SK-N-DZ (cell line): ENCODE data around the gene ZCCHC3. TPM values are rescaled to one million over a fixed set of nuclear protein-coding genes. Genes with fewer than 3 reads are reported as not detected.
"Not testable (repeated sequence)": the region's sequence is repeated elsewhere in the genome, so short reads cannot be mapped to it uniquely, and the experiment has no call there.

ENCODE experiments used
- DNase-seq: peaks from one replicate; pipeline ENCODE4 v3.0.0-alpha.2; 2015; ENCODE audit warnings: low spot score
- polyA plus RNA-seq, 2 experiments: library from polyadenylated mRNA; depleted of rRNA; stranded (reverse); fragments of >200 nt; gene quantifications; 2 replicates each; pipeline ENCODE4 v1.2.3, GENCODE V29; 2014

Gene ZCCHC3
- 15.5 and 26.9 TPM in 2 replicates for polyA plus RNA-seq (2014; cell fraction: cytosol; rRNA removed)
- 18.5 and 21.7 TPM in 2 replicates for polyA plus RNA-seq (2014; cell fraction: nucleus; rRNA removed)

DNA sequence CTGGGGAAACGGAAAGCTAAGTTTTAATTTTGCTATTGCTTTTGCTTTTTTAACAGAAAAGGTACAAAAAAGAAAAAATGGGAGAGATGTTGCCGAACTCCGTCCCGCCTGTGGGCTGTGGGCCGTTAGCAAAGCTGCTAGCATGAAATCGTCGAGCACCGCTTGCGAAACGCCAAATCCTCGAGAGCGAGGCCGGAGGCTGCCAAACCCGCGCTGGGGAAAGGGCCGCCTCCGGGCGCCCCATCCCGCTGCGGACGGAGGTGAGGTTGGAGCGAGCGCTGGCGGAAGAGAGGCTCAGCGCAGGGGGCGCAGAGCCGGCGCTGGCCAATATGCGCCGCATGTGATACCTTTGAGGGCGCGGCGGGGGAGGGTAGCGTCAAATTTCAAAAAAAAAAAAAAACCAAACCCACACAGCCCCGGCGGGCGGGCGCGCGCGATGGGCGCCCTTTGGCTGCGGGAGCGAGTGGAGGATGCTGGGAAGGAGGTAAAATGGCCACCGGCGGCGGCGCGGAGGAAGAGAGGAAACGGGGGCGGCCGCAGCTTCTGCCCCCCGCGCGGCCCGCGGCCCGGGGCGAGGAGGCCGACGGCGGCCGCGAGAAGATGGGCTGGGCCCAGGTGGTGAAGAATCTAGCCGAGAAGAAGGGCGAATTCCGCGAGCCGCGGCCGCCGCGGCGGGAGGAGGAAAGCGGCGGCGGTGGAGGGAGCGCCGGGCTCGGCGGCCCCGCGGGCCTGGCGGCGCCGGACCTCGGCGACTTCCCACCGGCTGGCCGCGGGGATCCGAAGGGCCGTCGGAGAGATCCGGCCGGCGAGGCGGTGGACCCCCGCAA, at the start of gene ZCCHC3:
Gene ZCCHC3, plus strand, starts transcription at position 473 of the 827 bp plus-strand sequence. Its CDS starts 17 bp downstream, at position 490.
- DNase-seq, result peak; percentile 93

- DNase-seq, result no peak
Measured at GRCh38 chr20:251354-251753, 46.0 kb upstream of the ZCCHC3 start.

DNA sequence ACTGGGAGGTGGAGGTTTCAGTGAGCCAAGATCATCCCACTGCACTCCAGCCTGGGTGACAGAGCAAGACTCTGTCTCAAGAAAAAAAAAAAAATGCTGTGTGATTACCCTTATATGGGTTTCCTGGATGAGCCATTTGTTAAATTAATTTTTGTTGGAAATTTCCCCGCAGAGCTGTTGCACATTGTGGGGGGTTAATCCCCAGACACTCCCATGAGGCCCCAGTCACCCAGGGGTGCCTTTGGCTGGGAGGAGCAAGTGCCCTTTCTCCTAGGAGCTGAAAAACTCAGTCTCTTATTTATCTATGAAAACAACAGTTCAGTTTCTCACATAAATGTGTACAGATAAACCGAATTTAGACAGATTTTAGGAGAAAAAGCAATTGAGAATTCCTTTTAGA, 44.6 kb upstream of the ZCCHC3 start:
- no peak for DNase-seq

- DNase-seq, result not testable (repeated sequence)
Measured at GRCh38 chr20:253447-253846, 43.9 kb upstream of the ZCCHC3 start.

- no peak for DNase-seq
Measured at GRCh38 chr20:257419-257818, 40.0 kb upstream of the ZCCHC3 start, which contains the start of gene DEFB132. TSS of gene DEFB132 (plus strand) at chr20:257724. CDS start at chr20:257779, 55 bp downstream.

- DNase-seq, result no peak
Measured at GRCh38 chr20:258269-258858, 39.0 kb upstream of the ZCCHC3 start.

- peak; percentile 35 for DNase-seq
Measured at GRCh38 chr20:258963-259362, 38.4 kb upstream of the ZCCHC3 start.

GRCh38 chr20:259981-260380, 37.4 kb upstream of the ZCCHC3 start:
- no peak for DNase-seq

DNA sequence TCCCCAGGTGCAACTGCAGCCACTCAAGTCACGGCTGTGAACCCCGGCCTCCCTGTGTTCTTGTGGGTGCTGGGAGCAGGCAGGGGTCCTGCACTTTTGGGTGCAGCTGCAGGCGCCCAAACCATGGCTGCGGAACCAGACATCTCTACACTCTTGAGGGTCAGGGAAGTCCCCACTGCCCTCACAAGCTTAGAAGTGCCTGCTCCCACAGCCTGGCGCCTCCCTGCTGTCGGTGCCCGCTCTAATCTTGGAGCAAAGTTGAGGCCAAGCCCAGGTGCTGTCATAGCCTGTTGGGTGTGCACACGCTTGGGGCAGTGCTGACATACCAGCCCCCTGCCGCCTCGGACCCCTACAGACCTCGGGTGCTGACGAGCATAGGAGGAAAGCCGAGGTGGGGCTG, 33.7 kb upstream of the ZCCHC3 start:
- no peak for DNase-seq

- peak; percentile 92 for DNase-seq
Measured at GRCh38 chr20:266596-267562, 30.5 kb upstream of the ZCCHC3 start.

DNA sequence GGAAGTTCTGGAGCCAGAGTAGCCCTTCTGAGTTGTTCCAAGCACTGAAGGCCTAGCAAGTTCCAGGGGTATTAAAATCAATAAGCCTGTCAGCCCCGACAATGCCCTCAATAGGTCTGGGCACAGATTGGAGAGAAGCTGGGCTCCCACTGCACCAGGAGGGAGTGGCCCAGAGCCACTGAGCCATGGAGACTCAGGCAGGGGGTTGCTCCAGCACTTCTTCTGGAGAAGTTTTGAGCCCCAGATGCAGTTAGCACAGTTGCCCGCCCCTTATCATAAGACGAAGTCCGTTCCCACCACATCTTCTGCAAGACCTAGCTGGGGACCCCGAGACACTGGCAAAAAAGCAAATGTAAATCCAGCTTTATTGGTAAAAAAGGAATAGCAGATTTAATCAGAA, 26.9 kb upstream of the ZCCHC3 start:
- no peak for DNase-seq

- DNase-seq, result no peak
Measured at GRCh38 chr20:271069-271468, 26.3 kb upstream of the ZCCHC3 start.

- no peak for DNase-seq
Measured at GRCh38 chr20:271528-271927, 25.8 kb upstream of the ZCCHC3 start.

GRCh38 chr20:272718-273117, 24.7 kb upstream of the ZCCHC3 start:
- DNase-seq, result no peak

DNA sequence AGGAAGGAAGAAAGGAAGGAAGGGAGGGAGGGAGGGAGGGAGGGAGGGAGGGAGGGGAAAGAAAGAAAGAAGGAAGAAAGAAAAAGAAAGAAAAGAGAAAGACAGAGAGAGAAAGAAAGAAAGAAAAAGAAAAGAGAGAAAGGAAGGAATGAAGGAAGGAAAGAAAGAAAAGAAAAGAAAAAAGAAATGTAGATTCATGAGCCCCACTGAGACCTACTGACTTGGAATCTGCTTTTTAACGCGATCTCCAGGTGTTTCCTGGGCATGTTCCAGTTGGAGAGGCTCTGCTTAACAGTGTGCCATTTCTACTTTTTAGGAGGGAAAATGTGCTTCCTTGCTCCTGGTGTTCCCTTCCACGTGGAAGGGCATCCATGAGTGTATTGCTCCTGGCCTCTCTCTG, 23.5 kb upstream of the ZCCHC3 start:
- no peak for DNase-seq

DNA sequence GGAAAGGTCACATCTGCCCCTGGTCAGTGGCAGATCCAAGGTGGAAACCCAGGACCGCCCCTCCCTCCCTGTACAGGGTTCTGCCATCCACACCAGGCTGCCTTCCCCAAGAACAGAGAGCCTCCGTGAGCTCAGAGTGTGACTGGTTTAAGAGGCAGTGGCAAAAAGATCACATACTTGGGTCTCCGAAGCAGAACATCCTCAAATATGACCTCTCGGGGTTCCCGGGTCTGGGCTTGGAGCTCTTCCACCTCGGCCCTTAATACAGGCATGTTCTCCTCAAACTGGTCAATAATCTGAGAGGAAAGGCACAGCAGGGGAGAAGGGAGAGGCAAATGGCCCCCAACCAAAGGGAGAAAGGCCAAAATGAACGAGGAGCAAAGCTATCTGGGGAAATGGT, 21.6 kb upstream of the ZCCHC3 start:
- DNase-seq, result no peak

- DNase-seq, result no peak
Measured at GRCh38 chr20:276620-277495, 20.5 kb upstream of the ZCCHC3 start.

GRCh38 chr20:277496-277781, 19.9 kb upstream of the ZCCHC3 start:
- DNase-seq, result no peak

DNA sequence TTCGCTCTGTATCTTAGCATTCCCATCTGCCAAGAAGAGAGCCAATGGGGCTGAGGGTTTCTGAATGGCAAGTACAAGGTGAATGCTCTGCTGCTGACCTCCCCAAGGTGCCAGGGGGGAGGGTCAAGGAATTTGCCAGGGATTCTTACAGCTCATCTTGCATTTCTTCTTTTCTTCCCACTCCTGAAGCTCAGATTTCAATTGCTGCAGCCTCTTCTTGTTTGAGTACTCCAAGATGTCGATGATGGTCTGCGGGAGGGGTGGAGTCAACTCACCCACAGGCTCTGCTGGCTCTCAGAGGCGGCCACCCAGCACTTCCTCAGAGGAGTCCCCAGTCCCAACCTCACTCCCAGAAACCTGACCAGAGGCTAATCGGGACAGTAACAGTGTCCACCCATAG, 19.2 kb upstream of the ZCCHC3 start:
- no peak for DNase-seq

DNA sequence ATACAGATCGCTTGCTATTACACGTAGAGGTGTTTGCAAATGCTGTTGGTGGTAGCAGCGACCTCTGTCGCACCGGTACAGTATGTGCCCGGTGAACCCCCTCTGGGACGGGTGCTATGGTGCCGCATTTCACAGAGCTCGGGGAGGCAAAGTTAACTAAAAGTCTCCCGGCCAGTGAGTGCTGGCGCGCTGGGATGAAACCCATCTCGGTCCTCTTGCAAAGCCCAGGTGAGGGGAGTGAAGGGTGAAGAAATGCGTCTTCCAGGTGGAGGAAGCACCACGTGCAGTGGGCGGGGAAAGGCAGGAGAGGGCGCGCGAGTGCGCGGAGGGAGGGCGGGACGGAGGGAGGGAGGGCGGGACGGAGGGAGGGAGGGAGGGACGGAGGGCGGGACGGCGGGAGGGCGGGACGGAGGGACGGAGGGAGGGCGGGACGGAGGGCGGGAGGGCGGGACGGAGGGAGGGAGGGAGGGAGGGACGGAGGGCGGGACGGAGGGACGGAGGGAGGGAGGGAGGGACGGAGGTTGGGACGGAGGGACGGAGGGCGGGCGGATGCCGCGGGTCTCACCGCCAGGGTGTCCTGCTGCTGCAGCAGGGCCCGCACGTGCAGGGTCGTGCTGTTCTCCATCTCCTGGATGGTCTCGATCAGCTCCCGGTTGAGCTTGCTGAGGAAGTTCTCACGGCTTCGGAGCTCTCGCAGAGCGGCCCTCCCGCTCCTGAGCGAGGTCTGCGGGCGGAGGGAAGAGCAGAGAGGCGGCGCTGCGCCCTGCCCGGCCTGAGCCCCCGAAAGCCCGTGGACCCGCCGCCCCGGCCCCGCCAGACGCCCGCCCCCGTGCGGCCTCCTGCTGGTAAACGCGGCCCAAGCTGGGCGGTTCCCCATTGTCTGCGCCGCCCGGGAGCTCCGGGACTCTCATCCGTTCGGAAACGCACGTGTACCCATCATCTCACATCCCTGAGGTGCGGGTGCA, 18.5 kb upstream of the ZCCHC3 start:
- DNase-seq, result no peak
